ENCODE data around the gene GALM.

GRCh38 chr2:38719706-38720105, 53.8 kb downstream of the GALM start:
- no peak for TF ChIP-seq CTCF (conservative IDR thresholded peaks at IDR 0.05 in 1 of 2, IDR thresholded peaks at IDR 0.05 in 1 of 2; ENCODE audit: low read depth in 1 of 2, low read length in 2 of 2)
- no peak for TF ChIP-seq EZH2 (IDR thresholded peaks at IDR 0.05; ENCODE audit: low read length, missing control alignments)
